SK-N-SH treated with all-trans-retinoic acid at 6 μM for 48 hours (cell line): ENCODE data around the gene MYO3B.

ENCODE experiments used
- ATAC-seq: fragments of 200-7000 bp; cut with Tn5 transposase; 3 replicates; pipeline ENCODE4 v1.9.1; 2020; ENCODE audit warnings: mild to moderate bottlenecking, moderate library complexity
- ARNTL ChIP-seq: fragments of 450-650 bp; formaldehyde crosslinking; IDR thresholded peaks from 2 replicates; pipeline ENCODE4 v1.5.0; 2020; ENCODE audit warnings: low read depth, mild to moderate bottlenecking, moderate library complexity, borderline replicate concordance
- BACH2 ChIP-seq: fragments of 250-450 bp; sonication (Bioruptor Pico); IDR thresholded peaks from 2 replicates; pipeline ENCODE4 v1.9.0; 2021; ENCODE audit warnings: mild to moderate bottlenecking, borderline replicate concordance
- CSDC2 ChIP-seq: fragments of 250-450 bp; sonication (Bioruptor Pico); IDR thresholded peaks from 2 replicates; pipeline ENCODE4 v1.5.0; 2020; ENCODE audit warnings: mild to moderate bottlenecking, moderate library complexity
- ISL1 ChIP-seq: fragments of 250-450 bp; sonication (Bioruptor Pico); IDR thresholded peaks from 2 replicates; pipeline ENCODE4 v2.1.2; 2022; ENCODE audit warnings: mild to moderate bottlenecking, moderate library complexity
- OSR1 ChIP-seq: fragments of 250-450 bp; sonication (Bioruptor Pico); IDR thresholded peaks from 2 replicates; pipeline ENCODE4 v1.8.0; 2022; ENCODE audit warnings: moderate library complexity, mild to moderate bottlenecking, inconsistent platforms
- RARB ChIP-seq: fragments of 250-450 bp; sonication (Bioruptor Pico); IDR thresholded peaks from 2 replicates; pipeline ENCODE4 v1.8.0; 2021; ENCODE audit warnings: mild to moderate bottlenecking, moderate library complexity
- SNAI2 ChIP-seq: fragments of 250-450 bp; sonication (Bioruptor Pico); IDR thresholded peaks from 2 replicates; pipeline ENCODE4 v1.5.0; 2020; ENCODE audit warnings: mild to moderate bottlenecking, moderate library complexity
- TCF4 ChIP-seq: fragments of 250-450 bp; sonication (Bioruptor Pico); IDR thresholded peaks from 2 replicates; pipeline ENCODE4 v1.8.0; 2021; ENCODE audit warnings: mild to moderate bottlenecking, moderate library complexity, borderline replicate concordance
- TOX ChIP-seq: fragments of 250-450 bp; sonication (Bioruptor Pico); IDR thresholded peaks from 2 replicates; pipeline ENCODE4 v1.8.0; 2021; ENCODE audit warnings: mild to moderate bottlenecking, moderate library complexity, borderline replicate concordance
- TSHZ2 ChIP-seq: fragments of 250-450 bp; sonication (Bioruptor Pico); IDR thresholded peaks from 2 replicates; pipeline ENCODE4 v1.5.0; 2020; ENCODE audit warnings: mild to moderate bottlenecking, moderate library complexity
- ZFP3 ChIP-seq: fragments of 250-450 bp; sonication (Bioruptor Pico); IDR thresholded peaks from 2 replicates; pipeline ENCODE4 v1.5.0; 2020; ENCODE audit warnings: mild to moderate bottlenecking, moderate library complexity
- ZFP30 ChIP-seq: fragments of 450-650 bp; formaldehyde crosslinking; IDR thresholded peaks from 2 replicates; pipeline ENCODE4 v1.5.0; 2022; ENCODE audit warnings: mild to moderate bottlenecking, moderate library complexity
- ZNF565 ChIP-seq: fragments of 450-650 bp; formaldehyde crosslinking; conservative IDR thresholded peaks from 2 replicates; pipeline ENCODE4 v1.5.0; 2020; ENCODE audit warnings: low read depth, mild to moderate bottlenecking, moderate library complexity
- ZNF70 ChIP-seq: fragments of 450-650 bp; formaldehyde crosslinking; IDR thresholded peaks from 2 replicates; pipeline ENCODE4 v1.5.0; 2020; ENCODE audit warnings: mild to moderate bottlenecking, moderate library complexity
- ZNF8 ChIP-seq: fragments of 450-650 bp; formaldehyde crosslinking; IDR thresholded peaks from 2 replicates; pipeline ENCODE4 v1.5.0; 2020; ENCODE audit warnings: mild to moderate bottlenecking, moderate library complexity
- TF ChIP-seq, protein P1 (sequence below): fragments of 250-450 bp; sonication (Bioruptor Pico); IDR thresholded peaks from 2 replicates; pipeline ENCODE4 v1.8.0; 2021; ENCODE audit warnings: low read depth, mild to moderate bottlenecking, moderate library complexity, borderline replicate concordance
- TF ChIP-seq, protein P2 (sequence below): fragments of 250-450 bp; sonication (Bioruptor Pico); IDR thresholded peaks from 2 replicates; pipeline ENCODE4 v1.5.1; 2020; ENCODE audit warnings: low read depth, mild to moderate bottlenecking, moderate library complexity
- TF ChIP-seq, protein P3 (sequence below): fragments of 250-450 bp; sonication (Bioruptor Pico); IDR thresholded peaks from 2 replicates; pipeline ENCODE4 v1.8.0; 2020; ENCODE audit warnings: mild to moderate bottlenecking, moderate library complexity, borderline replicate concordance
- TF ChIP-seq, protein P4 (sequence below): fragments of 250-450 bp; sonication (Bioruptor Pico); IDR thresholded peaks from 2 replicates; pipeline ENCODE4 v1.5.1; 2021; ENCODE audit warnings: mild to moderate bottlenecking, moderate library complexity

The MYO3B gene

GRCh38 chr2:170247333-170247732 lies 69.4 kb downstream of the MYO3B start (continued):
- TF ChIP-seq TSHZ2 (CRISPR knock-in tag) (no peak), ISL1 (CRISPR knock-in tag) (no peak), OSR1 (CRISPR knock-in tag) (no peak)
- TF ChIP-seq, all 23 proteins: peak for 0

- ATAC-seq, result no peak
- TF ChIP-seq ZNF565 (CRISPR knock-in tag) (no peak), ARNTL (no peak), TCF4 (CRISPR knock-in tag) (no peak), TOX (CRISPR knock-in tag) (no peak), ISL1 (CRISPR knock-in tag) (no peak), ZNF70 (no peak), TSHZ2 (CRISPR knock-in tag) (no peak), ZNF8 (CRISPR knock-in tag) (no peak), BACH2 (CRISPR knock-in tag) (no peak), SNAI2 (CRISPR knock-in tag) (no peak), ZFP30 (CRISPR knock-in tag) (no peak), RARB (CRISPR knock-in tag) (no peak), OSR1 (CRISPR knock-in tag) (no peak), CSDC2 (CRISPR knock-in tag) (no peak), ZFP3 (no peak)
- TF ChIP-seq, protein P1, sequence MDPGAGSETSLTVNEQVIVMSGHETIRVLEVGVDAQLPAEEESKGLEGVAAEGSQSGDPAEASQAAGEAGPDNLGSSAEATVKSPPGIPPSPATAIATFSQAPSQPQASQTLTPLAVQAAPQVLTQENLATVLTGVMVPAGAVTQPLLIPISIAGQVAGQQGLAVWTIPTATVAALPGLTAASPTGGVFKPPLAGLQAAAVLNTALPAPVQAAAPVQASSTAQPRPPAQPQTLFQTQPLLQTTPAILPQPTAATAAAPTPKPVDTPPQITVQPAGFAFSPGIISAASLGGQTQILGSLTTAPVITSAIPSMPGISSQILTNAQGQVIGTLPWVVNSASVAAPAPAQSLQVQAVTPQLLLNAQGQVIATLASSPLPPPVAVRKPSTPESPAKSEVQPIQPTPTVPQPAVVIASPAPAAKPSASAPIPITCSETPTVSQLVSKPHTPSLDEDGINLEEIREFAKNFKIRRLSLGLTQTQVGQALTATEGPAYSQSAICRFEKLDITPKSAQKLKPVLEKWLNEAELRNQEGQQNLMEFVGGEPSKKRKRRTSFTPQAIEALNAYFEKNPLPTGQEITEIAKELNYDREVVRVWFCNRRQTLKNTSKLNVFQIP (CRISPR knock-in tag), result no peak
- TF ChIP-seq, protein P2, sequence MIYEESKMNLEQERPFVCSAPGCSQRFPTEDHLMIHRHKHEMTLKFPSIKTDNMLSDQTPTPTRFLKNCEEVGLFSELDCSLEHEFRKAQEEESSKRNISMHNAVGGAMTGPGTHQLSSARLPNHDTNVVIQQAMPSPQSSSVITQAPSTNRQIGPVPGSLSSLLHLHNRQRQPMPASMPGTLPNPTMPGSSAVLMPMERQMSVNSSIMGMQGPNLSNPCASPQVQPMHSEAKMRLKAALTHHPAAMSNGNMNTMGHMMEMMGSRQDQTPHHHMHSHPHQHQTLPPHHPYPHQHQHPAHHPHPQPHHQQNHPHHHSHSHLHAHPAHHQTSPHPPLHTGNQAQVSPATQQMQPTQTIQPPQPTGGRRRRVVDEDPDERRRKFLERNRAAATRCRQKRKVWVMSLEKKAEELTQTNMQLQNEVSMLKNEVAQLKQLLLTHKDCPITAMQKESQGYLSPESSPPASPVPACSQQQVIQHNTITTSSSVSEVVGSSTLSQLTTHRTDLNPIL (CRISPR knock-in tag), result no peak
- TF ChIP-seq, protein P3, sequence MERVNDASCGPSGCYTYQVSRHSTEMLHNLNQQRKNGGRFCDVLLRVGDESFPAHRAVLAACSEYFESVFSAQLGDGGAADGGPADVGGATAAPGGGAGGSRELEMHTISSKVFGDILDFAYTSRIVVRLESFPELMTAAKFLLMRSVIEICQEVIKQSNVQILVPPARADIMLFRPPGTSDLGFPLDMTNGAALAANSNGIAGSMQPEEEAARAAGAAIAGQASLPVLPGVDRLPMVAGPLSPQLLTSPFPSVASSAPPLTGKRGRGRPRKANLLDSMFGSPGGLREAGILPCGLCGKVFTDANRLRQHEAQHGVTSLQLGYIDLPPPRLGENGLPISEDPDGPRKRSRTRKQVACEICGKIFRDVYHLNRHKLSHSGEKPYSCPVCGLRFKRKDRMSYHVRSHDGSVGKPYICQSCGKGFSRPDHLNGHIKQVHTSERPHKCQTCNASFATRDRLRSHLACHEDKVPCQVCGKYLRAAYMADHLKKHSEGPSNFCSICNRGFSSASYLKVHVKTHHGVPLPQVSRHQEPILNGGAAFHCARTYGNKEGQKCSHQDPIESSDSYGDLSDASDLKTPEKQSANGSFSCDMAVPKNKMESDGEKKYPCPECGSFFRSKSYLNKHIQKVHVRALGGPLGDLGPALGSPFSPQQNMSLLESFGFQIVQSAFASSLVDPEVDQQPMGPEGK (CRISPR knock-in tag), result no peak
- TF ChIP-seq, protein P4, sequence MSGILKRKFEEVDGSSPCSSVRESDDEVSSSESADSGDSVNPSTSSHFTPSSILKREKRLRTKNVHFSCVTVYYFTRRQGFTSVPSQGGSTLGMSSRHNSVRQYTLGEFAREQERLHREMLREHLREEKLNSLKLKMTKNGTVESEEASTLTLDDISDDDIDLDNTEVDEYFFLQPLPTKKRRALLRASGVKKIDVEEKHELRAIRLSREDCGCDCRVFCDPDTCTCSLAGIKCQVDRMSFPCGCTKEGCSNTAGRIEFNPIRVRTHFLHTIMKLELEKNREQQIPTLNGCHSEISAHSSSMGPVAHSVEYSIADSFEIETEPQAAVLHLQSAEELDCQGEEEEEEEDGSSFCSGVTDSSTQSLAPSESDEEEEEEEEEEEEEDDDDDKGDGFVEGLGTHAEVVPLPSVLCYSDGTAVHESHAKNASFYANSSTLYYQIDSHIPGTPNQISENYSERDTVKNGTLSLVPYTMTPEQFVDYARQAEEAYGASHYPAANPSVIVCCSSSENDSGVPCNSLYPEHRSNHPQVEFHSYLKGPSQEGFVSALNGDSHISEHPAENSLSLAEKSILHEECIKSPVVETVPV (CRISPR knock-in tag), result no peak
Observed at GRCh38 chr2:170247882-170248393, 70.0 kb downstream of the MYO3B start.
